Measurements from ENCODE around the gene NPEPL1. TPM values are rescaled to one million over a fixed set of nuclear protein-coding genes. Genes with fewer than 3 reads are reported as not detected.

NPEPL1 gene
- total and polyA plus RNA-seq, 7 donors, result 10.6 to 65.1 (median 26.5) TPM

- Histone ChIP-seq H3K36me3 (peaks cover 0 to 5% (median 0%) of the 10 kb centered on the region in 4 donors), H3K9me3 (no peaks in the 10 kb centered on the region), H3K27ac (no peak overlapping the region), H3K27me3 (no peaks in the 10 kb centered on the region), H3K4me3 (no peak overlapping the region), H3K4me1 (no peaks in the 10 kb centered on the region)
- intact Hi-C loops (cut with DNase I), result no loop called here
- 92 to 94% methylated on average over 24 of the region's 24 CpGs for WGBS, 2 donors
- TF ChIP-seq EP300 (IDR thresholded peaks at IDR 0.05), result no peak
- TF ChIP-seq POLR2A (IDR thresholded peaks at IDR 0.05), result no peak
- TF ChIP-seq, protein P1, sequence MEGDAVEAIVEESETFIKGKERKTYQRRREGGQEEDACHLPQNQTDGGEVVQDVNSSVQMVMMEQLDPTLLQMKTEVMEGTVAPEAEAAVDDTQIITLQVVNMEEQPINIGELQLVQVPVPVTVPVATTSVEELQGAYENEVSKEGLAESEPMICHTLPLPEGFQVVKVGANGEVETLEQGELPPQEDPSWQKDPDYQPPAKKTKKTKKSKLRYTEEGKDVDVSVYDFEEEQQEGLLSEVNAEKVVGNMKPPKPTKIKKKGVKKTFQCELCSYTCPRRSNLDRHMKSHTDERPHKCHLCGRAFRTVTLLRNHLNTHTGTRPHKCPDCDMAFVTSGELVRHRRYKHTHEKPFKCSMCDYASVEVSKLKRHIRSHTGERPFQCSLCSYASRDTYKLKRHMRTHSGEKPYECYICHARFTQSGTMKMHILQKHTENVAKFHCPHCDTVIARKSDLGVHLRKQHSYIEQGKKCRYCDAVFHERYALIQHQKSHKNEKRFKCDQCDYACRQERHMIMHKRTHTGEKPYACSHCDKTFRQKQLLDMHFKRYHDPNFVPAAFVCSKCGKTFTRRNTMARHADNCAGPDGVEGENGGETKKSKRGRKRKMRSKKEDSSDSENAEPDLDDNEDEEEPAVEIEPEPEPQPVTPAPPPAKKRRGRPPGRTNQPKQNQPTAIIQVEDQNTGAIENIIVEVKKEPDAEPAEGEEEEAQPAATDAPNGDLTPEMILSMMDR (IDR thresholded peaks at IDR 0.05), result no peak
- no peak for TF ChIP-seq POLR2AphosphoS5 (IDR thresholded peaks at IDR 0.05)
- peak; percentile 63 for DNase-seq
Observed at GRCh38 chr20:58713801-58714339, 21.3 kb downstream of the NPEPL1 start.

DNA sequence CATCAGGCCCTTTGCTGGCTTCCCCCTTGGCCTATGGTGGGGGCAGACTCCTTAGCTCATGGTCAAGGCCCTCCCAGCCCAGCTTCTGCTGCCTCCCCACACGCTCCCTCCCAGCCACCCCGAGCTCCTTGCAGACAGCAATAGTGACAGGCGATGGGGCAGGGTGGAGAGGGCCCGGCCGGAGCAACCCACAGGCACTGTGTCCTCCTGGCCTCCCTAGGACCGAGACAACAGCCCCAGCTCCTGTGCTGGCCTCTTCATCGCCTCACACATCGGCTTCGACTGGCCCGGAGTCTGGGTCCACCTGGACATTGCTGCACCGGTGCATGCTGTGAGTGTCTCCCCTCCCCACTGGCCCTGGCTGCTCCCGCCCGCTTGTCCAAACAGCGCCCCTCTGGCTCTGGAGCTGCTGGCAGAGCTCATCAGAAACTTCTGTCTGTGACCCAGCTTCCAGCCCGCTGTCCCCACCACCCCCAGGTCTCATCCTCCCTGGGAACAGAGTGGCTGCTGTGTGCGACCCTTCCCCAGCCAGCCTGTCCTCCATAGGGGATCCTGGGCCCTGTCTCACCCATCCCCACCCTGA, 21.8 kb downstream of the NPEPL1 start:
- Histone ChIP-seq H3K27me3 (no peaks in the 10 kb centered on the region), H3K36me3 (no peaks in the 10 kb centered on the region), H3K4me1 (no peaks in the 10 kb centered on the region), H3K27ac (no peak overlapping the region), H3K9me3 (no peaks in the 10 kb centered on the region), H3K4me3 (no peak overlapping the region)
- no peak for DNase-seq
- WGBS, 2 donors, result 91 to 93% methylated on average over 16 of the region's 16 CpGs
- intact Hi-C loops (cut with DNase I), result no loop called here
- no peak for TF ChIP-seq POLR2A (IDR thresholded peaks at IDR 0.05)
- no peak for TF ChIP-seq POLR2AphosphoS5 (IDR thresholded peaks at IDR 0.05)
- TF ChIP-seq, protein P1 (IDR thresholded peaks at IDR 0.05), result no peak
- TF ChIP-seq EP300 (IDR thresholded peaks at IDR 0.05), result no peak

DNA sequence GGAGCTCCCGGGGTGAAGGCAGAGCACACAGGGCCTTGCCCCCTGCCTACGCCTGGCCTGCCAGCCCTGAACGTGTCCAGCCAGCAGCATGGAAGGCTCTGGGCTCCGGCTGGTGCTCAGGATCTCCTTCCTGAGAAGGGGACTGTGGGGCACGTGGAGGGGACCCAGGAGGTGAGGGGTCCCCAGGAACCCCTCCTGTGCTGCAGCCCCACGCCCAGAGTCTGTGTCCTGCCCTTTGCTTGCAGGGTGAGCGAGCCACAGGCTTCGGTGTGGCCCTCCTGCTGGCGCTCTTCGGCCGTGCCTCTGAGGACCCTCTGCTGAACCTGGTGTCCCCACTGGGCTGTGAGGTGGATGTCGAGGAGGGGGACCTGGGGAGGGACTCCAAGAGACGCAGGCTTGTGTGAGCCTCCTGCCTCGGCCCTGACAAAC, 22.3 kb downstream of the NPEPL1 start:
- Histone ChIP-seq H3K4me1 (no peaks in the 10 kb centered on the region), H3K9me3 (no peaks in the 10 kb centered on the region), H3K4me3 (no peak overlapping the region), H3K36me3 (no peaks in the 10 kb centered on the region), H3K27ac (no peak overlapping the region), H3K27me3 (peaks cover 0 to under 1% (median 0%) of the 10 kb centered on the region in 3 donors)
- WGBS, 2 donors, result 92 to 93% methylated on average over 14 of the region's 14 CpGs
- peak; percentile 63 for DNase-seq
- intact Hi-C loops (cut with DNase I), result no loop called here
- TF ChIP-seq EP300 (IDR thresholded peaks at IDR 0.05), result no peak
- TF ChIP-seq POLR2AphosphoS5 (IDR thresholded peaks at IDR 0.05), result no peak

DNA sequence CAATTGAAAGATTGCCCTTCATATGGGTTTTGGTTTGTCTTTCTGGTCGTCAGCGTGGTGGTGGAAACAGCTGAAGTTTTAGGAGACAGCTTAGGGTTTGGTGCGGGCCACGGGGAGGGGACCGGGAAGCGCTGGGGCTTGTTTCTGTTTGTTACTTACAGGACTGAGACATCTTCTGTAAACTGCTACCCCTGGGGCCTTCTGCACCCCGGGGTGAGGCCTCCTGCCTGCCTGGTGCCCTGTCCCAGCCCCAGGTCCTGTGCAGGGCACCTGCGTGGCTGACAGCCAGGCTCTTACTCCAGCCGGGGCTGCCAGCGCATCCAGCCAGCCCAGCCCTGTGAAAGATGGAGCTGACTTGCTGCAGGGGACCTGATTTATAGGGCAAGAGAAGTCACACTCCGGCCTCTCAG, 22.8 kb downstream of the NPEPL1 start:
- intact Hi-C loops (cut with DNase I), result no loop called here
- Histone ChIP-seq H3K9me3 (no peaks in the 10 kb centered on the region), H3K27ac (no peak overlapping the region), H3K4me3 (no peak overlapping the region), H3K4me1 (no peaks in the 10 kb centered on the region), H3K27me3 (peaks cover 0 to 5% (median 4%) of the 10 kb centered on the region in 3 donors), H3K36me3 (no peaks in the 10 kb centered on the region)
- WGBS, 2 donors, result 86 to 88% methylated on average over 11 of the region's 11 CpGs
- TF ChIP-seq POLR2A (IDR thresholded peaks at IDR 0.05) (no peak), POLR2AphosphoS5 (IDR thresholded peaks at IDR 0.05) (no peak), EP300 (IDR thresholded peaks at IDR 0.05) (no peak)
- TF ChIP-seq, protein P1 (IDR thresholded peaks at IDR 0.05), result no peak
- DNase-seq, result no peak

- H3K36me3 ChIP-seq, result no peaks in the 10 kb centered on the region
- no peak overlapping the region for H3K27ac ChIP-seq
- H3K4me1 ChIP-seq, result no peaks in the 10 kb centered on the region
- no peak overlapping the region for H3K4me3 ChIP-seq
- 92 to 93% methylated on average over 18 of the region's 18 CpGs for WGBS, 2 donors
- H3K27me3 ChIP-seq, result peaks cover 0 to 11% (median 9%) of the 10 kb centered on the region in 3 donors
- peak; percentile 54 for DNase-seq
- no peaks in the 10 kb centered on the region for H3K9me3 ChIP-seq
- intact Hi-C loops (cut with DNase I), result no loop called here
- TF ChIP-seq POLR2AphosphoS5 (IDR thresholded peaks at IDR 0.05) (no peak), EP300 (IDR thresholded peaks at IDR 0.05) (no peak), POLR2A (IDR thresholded peaks at IDR 0.05) (no peak)
- TF ChIP-seq, protein P1 (IDR thresholded peaks at IDR 0.05), result no peak
Observed at GRCh38 chr20:58715801-58716475, 23.3 kb downstream of the NPEPL1 start.
